Mesenchymal stem cell (in vitro differentiated cells and primary cell): ENCODE data around the gene CUTA.

ENCODE experiments used
- DNase-seq: peaks from one replicate; pipeline ENCODE4 v3.0.0-alpha.2; 2013
- H2AFZ ChIP-seq: one replicate; pipeline ENCODE4 v1.6.1; 2013; ENCODE audit warnings: low read depth, mild to moderate bottlenecking, control low read depth, inconsistent platforms, low read length, moderate library complexity
- H2AK5ac ChIP-seq: 2 replicates; pipeline ENCODE4 v1.6.1; 2013; ENCODE audit warnings: low read length, moderate library complexity, mild to moderate bottlenecking, inconsistent platforms; ENCODE audit not compliant: severe bottlenecking
- H2BK120ac ChIP-seq: one replicate; pipeline ENCODE4 v1.6.1; 2013; ENCODE audit warnings: low read depth, mild to moderate bottlenecking, inconsistent platforms, low read length, moderate library complexity
- H2BK12ac ChIP-seq, 2 experiments: one replicate each; pipeline ENCODE4 v1.6.1; 2013; ENCODE audit warnings: inconsistent platforms in 2 of 2, low read length in 2 of 2, mild to moderate bottlenecking in 2 of 2, moderate library complexity in 2 of 2, control low read depth in 1 of 2
- H2BK15ac ChIP-seq: one replicate; pipeline ENCODE4 v1.6.1; 2013; ENCODE audit warnings: mild to moderate bottlenecking, low read depth, inconsistent platforms; ENCODE audit not compliant: poor library complexity, severe bottlenecking
- H2BK5ac ChIP-seq: 2 replicates; pipeline ENCODE4 v1.6.1; 2013; ENCODE audit warnings: low read depth, mild to moderate bottlenecking, low read length, control low read depth, inconsistent platforms; ENCODE audit not compliant: poor library complexity, severe bottlenecking
- H3K14ac ChIP-seq, 2 experiments: one replicate each; pipeline ENCODE4 v1.6.1; 2013; ENCODE audit warnings: inconsistent platforms in 2 of 2, low read length in 2 of 2, control low read depth in 1 of 2, mild to moderate bottlenecking in 1 of 2, moderate library complexity in 1 of 2
- H3K18ac ChIP-seq, 2 experiments: one replicate each; pipeline ENCODE4 v1.6.1; 2013; ENCODE audit warnings: inconsistent platforms in 2 of 2, low read length in 2 of 2, control low read depth in 1 of 2, low read depth in 1 of 2, mild to moderate bottlenecking in 1 of 2
- H3K23ac ChIP-seq, 2 experiments: one replicate each; pipeline ENCODE4 v1.6.1; 2013; ENCODE audit warnings: inconsistent platforms in 2 of 2, low read length in 2 of 2, mild to moderate bottlenecking in 2 of 2, moderate library complexity in 2 of 2, control low read depth in 1 of 2
- H3K27ac ChIP-seq: 2 replicates; pipeline ENCODE4 v1.5.1; 2013; ENCODE audit warnings: mild to moderate bottlenecking, moderate library complexity, low read length, control low read depth, inconsistent platforms; ENCODE audit not compliant: poor library complexity, severe bottlenecking
- H3K27me3 ChIP-seq, 2 experiments: 2 replicates each; pipeline versions ENCODE4 v1.6.1 to v1.7.0; 2013; ENCODE audit warnings: low read length in 2 of 2, mild to moderate bottlenecking in 2 of 2, moderate library complexity in 2 of 2, control low read depth in 1 of 2, inconsistent platforms in 1 of 2; ENCODE audit not compliant: control insufficient read depth in 1 of 2, insufficient read depth in 1 of 2
- H3K36me3 ChIP-seq, 2 experiments: 2 replicates each; pipeline versions ENCODE4 v1.6.1 to v1.7.0; 2013; ENCODE audit warnings: low read length in 2 of 2, control low read depth in 1 of 2, inconsistent platforms in 1 of 2, low read depth in 1 of 2, mild to moderate bottlenecking in 1 of 2; ENCODE audit not compliant: insufficient read depth in 2 of 2, control insufficient read depth in 1 of 2
- H3K4ac ChIP-seq, 2 experiments: one replicate each; pipeline ENCODE4 v1.6.1; 2013; ENCODE audit warnings: inconsistent platforms in 2 of 2, low read length in 2 of 2, mild to moderate bottlenecking in 2 of 2, moderate library complexity in 2 of 2, control low read depth in 1 of 2, low read depth in 1 of 2
- H3K4me1 ChIP-seq: 2 replicates; pipeline ENCODE4 v1.6.1; 2013; ENCODE audit warnings: low read depth, low read length, control low read depth; ENCODE audit not compliant: control insufficient read depth, insufficient read depth
- H3K4me2 ChIP-seq: 2 replicates; pipeline ENCODE4 v1.6.1; 2013; ENCODE audit warnings: low read length, mild to moderate bottlenecking, inconsistent platforms; ENCODE audit not compliant: poor library complexity, severe bottlenecking
- H3K4me3 ChIP-seq, 2 experiments: 2 replicates each; pipeline versions ENCODE4 v1.5.1 to v1.7.0; 2013; ENCODE audit warnings: low read length in 2 of 2, mild to moderate bottlenecking in 2 of 2, control low read depth in 1 of 2, low read depth in 1 of 2; ENCODE audit not compliant: insufficient read depth in 1 of 2
- H3K79me1 ChIP-seq: replicated peaks from 2 replicates; pipeline ENCODE4 v1.6.1; 2013; ENCODE audit warnings: mild to moderate bottlenecking, control low read depth, low read length, inconsistent platforms; ENCODE audit not compliant: poor library complexity, severe bottlenecking
- H3K9ac ChIP-seq: 2 replicates; pipeline ENCODE4 v1.7.0; 2013; ENCODE audit warnings: mild to moderate bottlenecking, low read length, moderate library complexity
- H3K9me3 ChIP-seq: 2 replicates; pipeline ENCODE4 v1.7.0; 2013; ENCODE audit warnings: mild to moderate bottlenecking, low read length; ENCODE audit not compliant: control insufficient read depth
- H4K8ac ChIP-seq: one replicate; pipeline ENCODE4 v1.6.1; 2013; ENCODE audit warnings: inconsistent platforms, mild to moderate bottlenecking, low read length, moderate library complexity
- H4K91ac ChIP-seq: one replicate; pipeline ENCODE4 v1.6.1; 2013; ENCODE audit warnings: mild to moderate bottlenecking, low read length, inconsistent platforms
- WGBS: methylation state at CpG from one replicate; pipeline ENCODE4 v1.1.7; 2013; ENCODE audit warnings: mixed read lengths; 5-methylcytosine and 5-hydroxymethylcytosine counted together

CUTA gene

DNA sequence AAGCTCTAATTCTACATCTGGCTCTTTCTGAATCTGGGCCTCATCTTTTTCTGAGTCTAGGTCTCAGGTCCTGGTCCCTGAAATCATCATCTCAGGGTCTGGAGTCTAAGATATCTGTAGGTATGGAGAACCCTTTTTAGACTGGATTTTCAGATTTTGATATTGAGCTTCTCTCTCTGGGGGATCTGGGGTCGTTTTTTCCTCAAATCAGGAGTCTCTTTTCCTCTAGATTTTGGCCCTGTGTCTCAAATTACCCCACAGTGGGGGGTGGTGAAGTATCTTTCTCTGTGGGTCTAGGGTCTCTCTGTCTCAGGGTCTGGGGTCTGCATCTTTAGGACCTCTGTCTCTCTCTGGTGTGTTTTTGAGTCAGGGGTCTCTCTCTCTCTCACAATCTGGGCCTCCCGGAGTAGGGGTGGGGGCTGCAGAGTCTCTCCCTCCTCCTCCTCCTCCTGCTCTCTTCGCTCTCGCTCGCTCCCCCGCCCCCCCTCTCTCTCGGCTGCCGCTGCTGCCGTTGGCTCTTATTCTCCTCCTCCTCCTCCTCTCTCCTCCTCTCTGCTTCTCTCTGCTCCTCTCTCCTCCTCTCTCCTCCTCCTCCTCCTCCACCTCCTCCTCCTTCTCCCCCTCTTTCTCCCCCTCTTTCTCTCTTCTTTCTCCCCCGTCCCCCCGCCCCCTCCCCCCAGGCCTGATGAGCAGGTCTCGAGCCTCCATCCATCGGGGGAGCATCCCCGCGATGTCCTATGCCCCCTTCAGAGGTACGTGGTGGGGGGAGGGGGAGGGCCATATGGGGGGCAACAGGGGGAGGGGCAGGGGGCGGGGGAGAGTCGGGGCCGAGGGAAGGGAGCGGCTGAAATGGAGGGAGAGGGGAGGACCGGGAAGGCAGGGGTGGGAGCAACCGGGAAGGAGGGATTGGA, 1.9 kb upstream of the CUTA start, which contains the start of gene SYNGAP1:
Gene SYNGAP1 (plus strand): TSS at position 486 of the 911 bp plus-strand sequence. CDS start 200 bp downstream, at position 686.
- Histone ChIP-seq H3K4me3 (peak within 1 kb of the TSS; percentile 40 to 99), H3K27ac (peak within 1 kb of the TSS; percentile 25)
- WGBS, result 1% methylated on average over 19 of the region's 22 CpGs

DNA sequence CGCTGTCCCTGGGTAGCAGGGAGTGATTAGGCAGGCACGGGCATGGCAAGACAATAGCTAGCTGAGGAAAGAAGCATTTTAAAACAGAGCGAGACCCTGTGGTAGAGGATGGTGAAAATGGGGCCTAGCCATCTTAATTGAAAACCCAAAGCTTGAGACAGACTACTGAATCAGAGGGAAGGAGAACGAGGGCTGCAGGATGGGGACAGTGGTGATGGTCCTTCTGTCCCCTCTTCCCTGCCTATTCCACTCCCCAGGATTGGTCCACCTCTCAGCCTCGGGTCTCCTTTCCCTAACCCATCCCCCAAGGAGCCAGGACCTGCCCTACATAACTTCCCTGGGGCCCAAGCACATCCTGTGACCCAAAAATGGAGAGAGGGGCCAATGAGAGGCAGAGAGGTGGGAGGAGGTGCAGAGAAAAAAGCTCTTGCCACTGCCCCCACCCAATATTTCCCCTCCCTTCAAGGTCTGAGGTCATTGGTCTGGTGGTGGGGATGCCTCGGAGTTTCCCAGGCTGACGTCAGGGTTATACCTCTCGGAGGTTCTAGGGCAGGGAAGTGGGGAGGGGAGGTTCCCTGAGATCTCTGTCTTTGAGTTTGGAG, 884 bp upstream of the CUTA start:
- peaks cover 32 to 53% of the 10 kb centered on the region in 2 experiments for H3K36me3 ChIP-seq
- peak overlapping the region; percentile 96 for H4K91ac ChIP-seq
- peak overlapping the region; percentile 82 for H2AK5ac ChIP-seq
- H2BK5ac ChIP-seq, result peak overlapping the region; percentile 48
- H3K4me2 ChIP-seq, result peak overlapping the region; percentile 69
- H2BK12ac ChIP-seq, result peak overlapping the region; percentile 73 to 94
- no peaks in the 10 kb centered on the region for H3K27me3 ChIP-seq
- peak overlapping the region in 1 of 2 experiments; percentile 99 for H3K4me3 ChIP-seq
- peak; percentile 92 for DNase-seq
- H2BK15ac ChIP-seq, result peak overlapping the region; percentile 87
- peak overlapping the region; percentile 56 to 93 for H3K18ac ChIP-seq
- peak overlapping the region; percentile 92 for H3K9ac ChIP-seq
- H3K4ac ChIP-seq, result peak overlapping the region; percentile 79 to 90
- no peak overlapping the region for H2AFZ ChIP-seq
- H3K27ac ChIP-seq, result peak overlapping the region; percentile 87
- peak overlapping the region; percentile 96 for H4K8ac ChIP-seq
- H3K9me3 ChIP-seq, result no peaks in the 10 kb centered on the region
- H3K4me1 ChIP-seq, result peaks cover 27% of the 10 kb centered on the region
- peak overlapping the region; percentile 56 for H2BK120ac ChIP-seq
- H3K79me1 ChIP-seq, result peaks cover 25% of the 10 kb centered on the region
- H3K14ac ChIP-seq, result peak overlapping the region in 1 of 2 experiments; percentile 31
- peak overlapping the region in 1 of 2 experiments; percentile 35 for H3K23ac ChIP-seq
- WGBS, result 14% methylated on average over 7 of the region's 8 CpGs

More for the DNA sequence above, 1.9 kb upstream of the CUTA start, which contains the start of gene SYNGAP1:
- peak within 1 kb of the TSS; percentile 93 for H2BK120ac ChIP-seq
- peaks cover 22% of the 10 kb centered on the region for H3K79me1 ChIP-seq
- no peaks in the 10 kb centered on the region for H3K27me3 ChIP-seq
- peak within 1 kb of the TSS; percentile 55 for H2BK15ac ChIP-seq
- H4K91ac ChIP-seq, result peak within 1 kb of the TSS; percentile 96
- H2AK5ac ChIP-seq, result peak within 1 kb of the TSS; percentile 82
- peak within 1 kb of the TSS; percentile 79 to 90 for H3K4ac ChIP-seq
- H3K14ac ChIP-seq, result peak within 1 kb of the TSS in 1 of 2 experiments; percentile 56
- H3K23ac ChIP-seq, result no peak within 1 kb of the TSS
- no peak within 1 kb of the TSS for H2BK5ac ChIP-seq
- H2BK12ac ChIP-seq, result peak within 1 kb of the TSS; percentile 73 to 94
- peak; percentile 72 for DNase-seq
- no peaks in the 10 kb centered on the region for H3K9me3 ChIP-seq
- peaks cover 29% of the 10 kb centered on the region for H3K4me1 ChIP-seq
- peak within 1 kb of the TSS; percentile 37 to 93 for H3K18ac ChIP-seq
- peak within 1 kb of the TSS; percentile 92 for H3K9ac ChIP-seq
- peak within 1 kb of the TSS; percentile 76 for H3K4me2 ChIP-seq
- peaks cover 25 to 53% of the 10 kb centered on the region in 2 experiments for H3K36me3 ChIP-seq
- H2AFZ ChIP-seq, result no peak within 1 kb of the TSS
- H4K8ac ChIP-seq, result peak within 1 kb of the TSS; percentile 96

DNA sequence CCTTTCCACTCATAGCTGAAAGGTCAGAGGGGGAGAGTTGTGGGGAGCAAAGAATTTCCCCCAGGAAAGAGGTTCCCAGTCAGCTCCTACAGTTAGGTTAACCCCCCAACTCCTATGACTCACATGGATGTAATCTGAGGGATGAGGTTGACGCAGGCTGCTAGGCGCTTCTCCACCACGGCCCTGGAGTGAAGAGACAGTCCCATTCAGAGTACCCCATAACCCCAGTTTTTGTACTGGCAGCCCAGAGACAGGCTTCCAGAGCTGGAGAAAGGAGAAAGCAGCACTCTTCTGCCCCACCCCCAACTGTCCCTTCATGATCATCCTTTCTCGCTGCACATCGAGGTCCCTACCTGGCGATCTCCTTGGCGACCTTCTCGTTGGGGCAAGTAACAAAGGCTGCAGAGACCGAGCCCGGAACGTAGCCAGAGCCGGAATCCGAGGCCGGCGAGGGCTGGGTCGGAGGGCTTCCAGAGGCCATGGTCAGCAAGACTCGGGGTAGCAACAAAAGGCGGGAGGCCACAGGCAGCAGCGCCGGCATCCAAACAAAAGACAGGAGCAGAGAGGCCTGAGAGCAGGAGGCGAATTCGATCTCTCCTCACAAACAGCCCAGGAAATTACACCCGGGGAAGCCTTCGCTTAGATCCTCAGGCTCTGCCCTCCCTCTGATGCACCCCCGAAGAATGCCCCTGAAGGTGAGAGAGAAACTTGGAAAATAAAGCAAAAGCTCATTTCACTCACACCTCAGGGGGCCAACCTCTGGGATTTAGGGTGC, 592 bp downstream of the CUTA start:
- peak; percentile 88 for DNase-seq
- Histone ChIP-seq H2AFZ (no peak overlapping the region), H2BK15ac (peak overlapping the region; percentile 45), H3K14ac (peak overlapping the region in 1 of 2 experiments; percentile 96), H2BK5ac (peak overlapping the region; percentile 40), H3K4me3 (peak overlapping the region; percentile 76 to 99), H3K18ac (peak overlapping the region; percentile 49 to 90), H3K9me3 (no peaks in the 10 kb centered on the region), H3K36me3 (peaks cover 40 to 53% of the 10 kb centered on the region in 2 experiments), H3K4ac (peak overlapping the region; percentile 42 to 90), H3K23ac (no peak overlapping the region), H3K9ac (peak overlapping the region; percentile 99), H3K4me2 (peak overlapping the region; percentile 81), H2BK12ac (peak overlapping the region; percentile 14 to 54), H3K79me1 (peaks cover 22% of the 10 kb centered on the region), H3K27me3 (no peaks in the 10 kb centered on the region), H4K91ac (peak overlapping the region; percentile 72), H2AK5ac (no peak overlapping the region), H3K27ac (peak overlapping the region; percentile 77), H4K8ac (peak overlapping the region; percentile 72), H3K4me1 (peaks cover 34% of the 10 kb centered on the region), H2BK120ac (no peak overlapping the region)
- 1% methylated on average over 15 of the region's 25 CpGs for WGBS
